HG02884 (cell line): Measurements from ENCODE around the gene LGALS8.
"Not testable (repeated sequence)": the region's sequence is repeated elsewhere in the genome, so short reads cannot be mapped to it uniquely, and the experiment has no call there.

ENCODE experiments used
- ATAC-seq: cut with Tn5 transposase; IDR thresholded peaks from one replicate; pipeline ENCODE4 v1.9.1; 2021; ENCODE audit warnings: mild to moderate bottlenecking, moderate library complexity; ENCODE audit not compliant: unreplicated experiment

The LGALS8 gene

GRCh38 chr1:236536540-236536939 lies 12.8 kb downstream of the LGALS8 start:
- no peak for ATAC-seq

GRCh38 chr1:236540813-236541465 lies 17.2 kb downstream of the LGALS8 start:
- ATAC-seq = no peak

- no peak for ATAC-seq
Observed at GRCh38 chr1:236541710-236542109, 17.9 kb downstream of the LGALS8 start.

- ATAC-seq = no peak
Observed at GRCh38 chr1:236543065-236543669, 19.4 kb downstream of the LGALS8 start.

- ATAC-seq = no peak
Observed at GRCh38 chr1:236545621-236546169, 21.9 kb downstream of the LGALS8 start.

GRCh38 chr1:236548452-236548851 lies 24.7 kb downstream of the LGALS8 start:
- no peak for ATAC-seq

- no peak for ATAC-seq
Observed at GRCh38 chr1:236550961-236551851, 27.4 kb downstream of the LGALS8 start.

GRCh38 chr1:236552096-236552495 lies 28.3 kb downstream of the LGALS8 start:
- no peak for ATAC-seq

GRCh38 chr1:236552901-236553300 lies 29.1 kb downstream of the LGALS8 start:
- ATAC-seq = no peak

- ATAC-seq = no peak
Observed at GRCh38 chr1:236553370-236553769, 29.6 kb downstream of the LGALS8 start.

GRCh38 chr1:236556606-236557005 lies 32.8 kb downstream of the LGALS8 start:
- ATAC-seq = no peak

- no peak for ATAC-seq
Observed at GRCh38 chr1:236558081-236558480, 34.3 kb downstream of the LGALS8 start.

GRCh38 chr1:236558846-236559245 lies 35.1 kb downstream of the LGALS8 start:
- no peak for ATAC-seq

- no peak for ATAC-seq
Observed at GRCh38 chr1:236560213-236560771, 36.5 kb downstream of the LGALS8 start.

- ATAC-seq = no peak
Observed at GRCh38 chr1:236561976-236562375, 38.2 kb downstream of the LGALS8 start.

GRCh38 chr1:236565530-236565929 lies 41.7 kb downstream of the LGALS8 start:
- no peak for ATAC-seq

- no peak for ATAC-seq
Observed at GRCh38 chr1:236568285-236568894, 44.6 kb downstream of the LGALS8 start.

GRCh38 chr1:236575523-236575922 lies 51.7 kb downstream of the LGALS8 start:
- ATAC-seq = no peak

- ATAC-seq = no peak
Observed at GRCh38 chr1:236576004-236576403, 52.2 kb downstream of the LGALS8 start.

- ATAC-seq = not testable (repeated sequence)
Observed at GRCh38 chr1:236577041-236577440, 53.3 kb downstream of the LGALS8 start.

- no peak for ATAC-seq
Observed at GRCh38 chr1:236578661-236579060, 54.9 kb downstream of the LGALS8 start.
